K562 treated with DMSO at 1 percent for 24 hours (cell line): ENCODE results near the gene XIRP2. TPM values are rescaled to one million over a fixed set of nuclear protein-coding genes. Genes with fewer than 3 reads are reported as not detected.

Source experiments
- total RNA-seq: library from RNA; unstranded; fragments of 300-600 nt; gene quantifications from 2 replicates; pipeline ENCODE4 v1.2.3, GENCODE V29; 2022; ENCODE audit warnings: low read depth; ENCODE audit not compliant: insufficient read depth

Gene XIRP2
- not detected in 2 replicates for total RNA-seq

GRCh38 chr2:166888180-166888579, at the start of gene XIRP2:
Gene XIRP2, plus strand, starts transcription at chr2:166888480. Its CDS starts 15,003 bp downstream, at chr2:166903483.

GRCh38 chr2:167292430-167293171, 404.3 kb downstream of the XIRP2 start, which contains the start of gene B3GALT1:
Gene B3GALT1, plus strand, starts transcription at chr2:167293001.

